HG02798 (cell line): Measurements from ENCODE around the gene RAB1A.

Experiments used
- ATAC-seq: cut with Tn5 transposase; IDR thresholded peaks from one replicate; pipeline ENCODE4 v1.9.1; 2021; ENCODE audit warnings: mild to moderate bottlenecking; ENCODE audit not compliant: unreplicated experiment, poor library complexity

The RAB1A gene

GRCh38 chr2:65043001-65043400 is 86.9 kb downstream of the RAB1A start:
- ATAC-seq = no peak

- ATAC-seq = peak; percentile 92
Measured at GRCh38 chr2:65040400-65041261, 89.3 kb downstream of the RAB1A start.

- no peak for ATAC-seq
Measured at GRCh38 chr2:65039640-65040039, 90.3 kb downstream of the RAB1A start.

- ATAC-seq = no peak
Measured at GRCh38 chr2:65037178-65037577, 92.7 kb downstream of the RAB1A start.
